NCI-H2081 (cell line): ENCODE data around the gene HLA-B.

Experiments used
- DNase-seq, 2 experiments: peaks; one replicate each; lab custom pipeline; 2025; lab: John Stamatoyannopoulos, UW

HLA-B gene

DNA sequence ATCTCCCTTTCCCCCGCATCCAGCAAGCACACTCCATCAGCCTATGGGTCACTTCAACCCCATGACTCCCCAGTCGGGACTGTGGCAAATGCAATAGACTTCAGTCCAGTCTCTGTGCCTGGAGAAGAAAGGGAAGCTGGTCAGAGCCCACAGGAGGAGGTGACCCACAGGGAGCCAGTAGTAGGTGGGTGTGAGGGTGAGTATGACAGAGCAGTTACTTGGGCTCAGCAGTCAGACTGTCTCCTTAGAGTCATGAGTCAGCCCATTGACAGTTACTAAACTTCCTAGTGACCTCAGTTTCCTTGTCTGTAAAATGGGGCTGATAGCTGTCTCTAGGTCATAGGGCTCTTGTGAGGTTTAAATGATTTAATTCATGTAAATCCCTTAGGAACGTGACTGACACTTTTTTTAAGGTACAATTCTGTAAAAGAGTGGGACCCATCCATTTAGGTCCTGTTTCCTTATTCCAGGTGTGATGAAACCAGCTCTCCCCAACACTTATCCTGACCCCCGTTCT lies 51.2 kb downstream of the HLA-B start:
- no peak for DNase-seq

DNA sequence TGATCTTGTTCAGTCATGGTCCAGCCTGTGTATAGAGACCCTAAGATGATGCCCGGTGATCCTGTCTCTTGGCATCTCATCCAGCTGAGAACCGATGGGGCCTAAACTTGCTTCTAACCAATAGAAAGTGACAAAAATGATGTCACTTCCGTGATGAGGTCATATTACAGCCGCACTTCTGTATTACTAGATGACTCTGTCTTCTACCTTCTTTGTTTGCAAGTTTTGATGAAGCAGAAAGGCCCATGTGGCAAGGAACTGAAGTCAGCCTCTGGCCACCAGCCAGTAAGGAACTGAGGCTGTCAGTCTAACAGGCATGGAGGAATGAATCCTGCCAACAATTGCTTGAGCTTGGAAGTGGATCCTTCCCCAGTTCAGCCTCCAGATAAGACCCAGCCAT lies 52.3 kb downstream of the HLA-B start:
- no peak for DNase-seq
